Measurements from ENCODE around the gene DNAJB12. TPM values are rescaled to one million over a fixed set of nuclear protein-coding genes. Genes with fewer than 3 reads are reported as not detected.
A peak's percentile ranks its signal among the peaks of the same experiment; 100 is the strongest.
"Not testable (repeated sequence)": the region's sequence is repeated elsewhere in the genome, so short reads cannot be mapped to it uniquely, and the experiment has no call there.

The DNAJB12 gene
- total and polyA plus RNA-seq, 4 donors: 15.9 to 22.0 (median 18.9) TPM

GRCh38 chr10:72308320-72308987 lies 46.3 kb downstream of the DNAJB12 start:
- Histone ChIP-seq H3K27me3 (ENCODE audit: control insufficient read depth in 4 of 4, insufficient read depth in 4 of 4, low read length in 3 of 4) (no peaks in the 10 kb centered on the region), H3K9me3 (ENCODE audit: control insufficient read depth in 4 of 4, low read length in 3 of 4) (no peaks in the 10 kb centered on the region), H3K27ac (ENCODE audit: low read depth in 1 of 2, low read length in 2 of 2) (peak overlapping the region in 1 of 2 donors; percentile 36), H3K9ac (ENCODE audit: low read depth in 1 of 2, low read length in 2 of 2) (no peak overlapping the region), H3K4me1 (ENCODE audit: control insufficient read depth in 4 of 4, insufficient read depth in 4 of 4, low read length in 3 of 4) (peaks cover 6 to 14% (median 11%) of the 10 kb centered on the region in 4 donors), H3K4me3 (ENCODE audit: low read depth in 1 of 3, low read length in 3 of 3) (no peak overlapping the region), H3K36me3 (ENCODE audit: control insufficient read depth in 4 of 4, insufficient read depth in 3 of 4, low read depth in 1 of 4, low read length in 3 of 4) (no peaks in the 10 kb centered on the region)
- peak; percentile 68 for DNase-seq (ENCODE audit: low spot score)
- TF ChIP-seq RAD21 (IDR thresholded peaks at IDR 0.05): peak in 1 of 2 donors; percentile 37
- TF ChIP-seq RXRA (IDR thresholded peaks at IDR 0.05): peak; percentile 10 to 12
- TF ChIP-seq SP1 (IDR thresholded peaks at IDR 0.05): no peak
- TF ChIP-seq MAX (IDR thresholded peaks at IDR 0.05): peak; percentile 14
- TF ChIP-seq EGR1 (IDR thresholded peaks at IDR 0.05; ENCODE audit: low read depth in 2 of 2): peak in 1 of 2 donors; percentile 10
- no peak for TF ChIP-seq REST (IDR thresholded peaks at IDR 0.05)
- peak in 1 of 2 donors; percentile 17 for TF ChIP-seq JUND (IDR thresholded peaks at IDR 0.05)
- TF ChIP-seq HNF4A (conservative IDR thresholded peaks at IDR 0.05): peak; percentile 14 to 20
- TF ChIP-seq NR2F2 (IDR thresholded peaks at IDR 0.05): peak; percentile 82
- WGBS: 74% methylated on average over 7 of the region's 7 CpGs

GRCh38 chr10:72307711-72308110 lies 47.0 kb downstream of the DNAJB12 start:
- peaks cover 6 to 14% (median 11%) of the 10 kb centered on the region in 4 donors for H3K4me1 ChIP-seq (ENCODE audit: control insufficient read depth in 4 of 4, insufficient read depth in 4 of 4, low read length in 3 of 4)
- H3K36me3 ChIP-seq (ENCODE audit: control insufficient read depth in 4 of 4, insufficient read depth in 3 of 4, low read depth in 1 of 4, low read length in 3 of 4); H3K9me3 ChIP-seq (ENCODE audit: control insufficient read depth in 4 of 4, low read length in 3 of 4); H3K9ac ChIP-seq (ENCODE audit: low read depth in 1 of 2, low read length in 2 of 2); H3K27me3 ChIP-seq (ENCODE audit: control insufficient read depth in 4 of 4, insufficient read depth in 4 of 4, low read length in 3 of 4); DNase-seq (ENCODE audit: low spot score); H3K4me3 ChIP-seq (ENCODE audit: low read depth in 1 of 3, low read length in 3 of 3): not testable (repeated sequence)
- WGBS: 93% methylated on average over 7 of the region's 7 CpGs
- peak overlapping the region; percentile 43 to 49 for H3K27ac ChIP-seq (ENCODE audit: low read depth in 1 of 2, low read length in 2 of 2)

- Histone ChIP-seq H3K36me3 (ENCODE audit: control insufficient read depth in 4 of 4, insufficient read depth in 3 of 4, low read depth in 1 of 4, low read length in 3 of 4) (no peaks in the 10 kb centered on the region), H3K4me3 (ENCODE audit: low read depth in 1 of 3, low read length in 3 of 3) (no peak overlapping the region), H3K9ac (ENCODE audit: low read depth in 1 of 2, low read length in 2 of 2) (no peak overlapping the region), H3K27me3 (ENCODE audit: control insufficient read depth in 4 of 4, insufficient read depth in 4 of 4, low read length in 3 of 4) (no peaks in the 10 kb centered on the region), H3K27ac (ENCODE audit: low read depth in 1 of 2, low read length in 2 of 2) (no peak overlapping the region), H3K9me3 (ENCODE audit: control insufficient read depth in 4 of 4, low read length in 3 of 4) (no peaks in the 10 kb centered on the region), H3K4me1 (ENCODE audit: control insufficient read depth in 4 of 4, insufficient read depth in 4 of 4, low read length in 3 of 4) (peaks cover 6 to 14% (median 11%) of the 10 kb centered on the region in 4 donors)
- WGBS: 83% methylated on average over 5 of the region's 5 CpGs
- no peak for DNase-seq (ENCODE audit: low spot score)
- TF ChIP-seq GABPA (IDR thresholded peaks at IDR 0.05 in 1 of 2, conservative IDR thresholded peaks at IDR 0.05 in 1 of 2): no peak
- TF ChIP-seq TAF1 (conservative IDR thresholded peaks at IDR 0.05): no peak
- TF ChIP-seq MAX (IDR thresholded peaks at IDR 0.05): no peak
- no peak for TF ChIP-seq RXRA (IDR thresholded peaks at IDR 0.05)
- no peak for TF ChIP-seq JUND (IDR thresholded peaks at IDR 0.05)
- TF ChIP-seq HNF4A (conservative IDR thresholded peaks at IDR 0.05): no peak
- no peak for TF ChIP-seq HNF4G (IDR thresholded peaks at IDR 0.05)
- TF ChIP-seq REST (IDR thresholded peaks at IDR 0.05): no peak
- TF ChIP-seq EGR1 (IDR thresholded peaks at IDR 0.05; ENCODE audit: low read depth in 2 of 2): no peak
- TF ChIP-seq, protein P1, sequence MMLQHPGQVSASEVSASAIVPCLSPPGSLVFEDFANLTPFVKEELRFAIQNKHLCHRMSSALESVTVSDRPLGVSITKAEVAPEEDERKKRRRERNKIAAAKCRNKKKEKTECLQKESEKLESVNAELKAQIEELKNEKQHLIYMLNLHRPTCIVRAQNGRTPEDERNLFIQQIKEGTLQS (IDR thresholded peaks at IDR 0.05): no peak
Measured at GRCh38 chr10:72306215-72306760, 48.4 kb downstream of the DNAJB12 start.

Data from liver (tissue), 9 donors.